SK-N-SH (cell line): ENCODE data around the gene HS1BP3.

Experiments
- CTCF ChIP-seq: fragments of 200-600 bp; sonication (generic); IDR thresholded peaks from 2 replicates; pipeline ENCODE4 v1.6.1; 2017; ENCODE audit warnings: antibody characterized with exemption, mild to moderate bottlenecking, moderate library complexity
- NRF1 ChIP-seq: IDR thresholded peaks from 2 replicates; pipeline ENCODE4 v1.6.1; 2012; ENCODE audit warnings: low read depth, mild to moderate bottlenecking, low read length
- RFX5 ChIP-seq: IDR thresholded peaks from 2 replicates; pipeline ENCODE4 v1.6.1; 2012; ENCODE audit warnings: mild to moderate bottlenecking, improper control_type of control experiment, low read length

DNA sequence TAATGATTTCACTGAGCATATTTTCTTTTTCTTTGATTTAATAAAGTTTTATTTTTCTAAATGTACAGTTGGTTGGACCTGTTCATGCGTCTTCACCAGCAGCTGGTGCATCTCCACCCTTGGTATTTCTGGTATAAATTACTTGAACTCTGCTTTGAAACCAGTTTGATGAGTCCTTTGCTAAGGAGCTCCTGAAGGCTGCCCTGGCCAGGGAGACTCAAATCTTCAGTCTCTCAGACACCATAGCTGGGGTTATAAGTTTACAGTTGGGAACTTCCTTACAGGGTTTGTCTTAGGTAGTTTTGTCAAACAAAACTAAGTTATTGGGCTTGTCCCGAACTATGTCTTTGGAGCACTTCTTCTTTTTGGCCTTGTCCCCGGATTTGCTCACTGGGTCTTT lies 44.7 kb downstream of the HS1BP3 start:
- TF ChIP-seq CTCF = no peak
- TF ChIP-seq RFX5 = no peak
- TF ChIP-seq NRF1 = no peak
